ENCODE measurements around the gene OR4Q2.
"Not testable (repeated sequence)": the region's sequence is repeated elsewhere in the genome, so short reads cannot be mapped to it uniquely, and the experiment has no call there.

Gene OR4Q2

GRCh38 chr14:20001863-20002262, at the start of gene OR4Q2:
TSS of gene OR4Q2 (plus strand) at chr14:20002163.
- FAIRE-seq = no peak

GRCh38 chr14:19969735-19970134, 32.2 kb upstream of the OR4Q2 start:
- not testable (repeated sequence) for FAIRE-seq

- no peak for FAIRE-seq
These were observed 27.1 kb upstream of the OR4Q2 start for GRCh38 chr14:19974844-19975243.

DNA sequence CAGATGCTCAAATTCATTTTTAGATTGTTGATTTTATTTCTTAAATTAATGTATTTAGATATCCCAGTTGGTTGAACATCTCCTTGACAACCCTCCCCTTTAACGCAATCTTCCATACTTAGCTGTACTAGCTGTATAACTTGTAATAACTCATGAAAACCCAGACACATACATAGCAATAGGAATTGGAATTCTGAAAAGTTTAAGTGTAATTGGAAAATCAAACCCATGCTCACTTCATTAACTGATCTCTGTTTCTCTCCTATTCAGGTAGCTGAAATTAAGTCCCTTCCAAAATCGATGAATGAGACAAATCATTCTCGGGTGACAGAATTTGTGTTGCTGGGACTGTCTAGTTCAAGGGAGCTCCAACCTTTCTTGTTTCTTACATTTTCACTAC, 26.7 kb upstream of the OR4Q2 start, which contains the start of gene OR4K15:
OR4K15 (plus strand) TSS at position 301 of the 400 bp plus-strand sequence; CDS start at position 301, 0 bp downstream.
- FAIRE-seq = no peak

- no peak for FAIRE-seq
These were observed 8.5 kb upstream of the OR4Q2 start for GRCh38 chr14:19993438-19993837.

DNA sequence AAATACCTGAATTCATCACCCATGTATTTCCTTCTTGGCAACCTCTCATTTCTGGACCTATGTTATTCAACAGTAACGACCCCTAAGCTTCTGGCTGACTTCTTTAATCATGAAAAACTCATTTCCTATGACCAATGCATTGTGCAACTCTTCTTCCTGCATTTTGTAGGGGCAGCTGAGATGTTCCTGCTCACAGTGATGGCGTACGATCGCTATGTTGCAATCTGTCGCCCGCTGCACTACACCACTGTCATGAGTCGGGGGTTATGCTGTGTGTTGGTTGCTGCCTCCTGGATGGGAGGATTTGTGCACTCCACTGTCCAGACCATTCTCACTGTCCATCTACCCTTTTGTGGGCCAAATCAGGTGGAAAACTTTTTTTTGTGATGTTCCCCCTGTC, 356 bp downstream of the OR4Q2 start:
- FAIRE-seq = no peak

DNA sequence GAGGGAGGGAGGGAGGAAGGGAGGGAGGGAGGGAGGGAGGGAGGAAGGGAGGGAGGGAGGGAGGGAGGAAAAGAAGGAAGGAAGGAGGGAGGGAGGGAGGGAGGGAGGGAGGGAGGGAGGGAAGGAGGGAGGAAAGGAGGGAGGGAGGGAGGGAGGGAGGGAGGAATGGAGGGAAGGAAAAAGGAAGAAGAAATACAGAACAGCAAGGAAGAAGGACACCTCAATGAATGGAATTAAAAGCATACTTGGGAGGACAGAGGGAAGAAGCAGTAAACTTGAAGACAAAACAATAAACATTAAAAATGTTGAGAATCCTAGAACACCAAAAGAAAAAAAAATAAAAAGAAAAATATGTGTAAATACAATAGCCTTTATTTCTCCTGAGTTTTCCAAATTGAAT, 6.2 kb downstream of the OR4Q2 start:
- no peak for FAIRE-seq

- FAIRE-seq = no peak
These were observed 17.4 kb downstream of the OR4Q2 start, which contains the start of gene OR4K14 for GRCh38 chr14:20019257-20019865. TSS of gene OR4K14 (minus strand) at chr14:20019307. CDS start at chr14:20015193, 4,114 bp downstream.

- no peak for FAIRE-seq
These were observed 29.1 kb downstream of the OR4Q2 start for GRCh38 chr14:20031058-20031457.

GRCh38 chr14:20035449-20035848, 33.5 kb downstream of the OR4Q2 start:
- FAIRE-seq = no peak

DNA sequence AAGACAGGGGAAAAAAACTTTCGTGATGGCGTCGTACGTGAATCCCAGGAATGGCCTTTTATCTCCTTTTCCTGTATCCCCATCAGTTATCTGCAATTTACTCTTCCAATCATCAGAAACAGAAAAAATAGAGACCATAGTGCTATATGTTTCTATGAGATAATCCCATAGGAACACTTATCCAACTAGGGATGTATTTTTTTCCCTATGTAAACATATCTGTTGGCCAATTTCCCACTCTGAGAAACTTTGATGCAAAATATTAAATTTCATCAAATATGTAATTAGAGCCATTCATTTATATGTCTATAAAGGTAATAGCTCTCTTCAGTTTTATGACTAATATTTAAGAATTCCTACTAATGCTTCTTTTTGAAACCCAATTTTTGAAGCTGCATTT, 34.0 kb downstream of the OR4Q2 start, which contains the start of gene OR4K13:
OR4K13 (minus strand) TSS at position 101 of the 400 bp plus-strand sequence. CDS start 1,280 bp downstream, outside the sequence.
- FAIRE-seq = no peak

DNA sequence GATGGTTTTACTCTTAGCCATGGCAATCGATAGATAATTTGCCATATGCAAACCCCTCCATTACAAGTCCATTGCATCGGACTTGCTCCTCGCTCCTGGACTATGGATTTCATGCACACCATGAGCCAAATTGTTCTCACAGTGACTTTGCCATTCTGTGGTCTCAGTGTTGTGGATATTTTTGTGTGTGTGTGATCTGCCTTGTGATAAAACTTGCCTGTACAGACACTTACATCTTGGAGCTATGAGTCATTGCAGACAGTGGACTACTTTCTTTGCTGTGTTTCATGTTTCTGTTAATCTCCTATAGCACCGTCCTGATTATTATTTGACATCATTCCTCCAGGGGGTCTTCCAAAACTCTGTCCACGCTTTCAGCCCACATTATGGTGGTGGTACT, 42.3 kb downstream of the OR4Q2 start:
- no peak for FAIRE-seq

- no peak for FAIRE-seq
These were observed 46.2 kb downstream of the OR4Q2 start for GRCh38 chr14:20048202-20048601.

All from colon (tissue), 2 donors.